GM04503 (cell line): Measurements from ENCODE around the gene PDCD6IP.
"Not testable (repeated sequence)": the region's sequence is repeated elsewhere in the genome, so short reads cannot be mapped to it uniquely, and the experiment has no call there.

Experiments used
- DNase-seq: peaks from one replicate; pipeline ENCODE4 v3.0.0-alpha.2; 2012; ENCODE audit warnings: low read depth

PDCD6IP gene, protein sequence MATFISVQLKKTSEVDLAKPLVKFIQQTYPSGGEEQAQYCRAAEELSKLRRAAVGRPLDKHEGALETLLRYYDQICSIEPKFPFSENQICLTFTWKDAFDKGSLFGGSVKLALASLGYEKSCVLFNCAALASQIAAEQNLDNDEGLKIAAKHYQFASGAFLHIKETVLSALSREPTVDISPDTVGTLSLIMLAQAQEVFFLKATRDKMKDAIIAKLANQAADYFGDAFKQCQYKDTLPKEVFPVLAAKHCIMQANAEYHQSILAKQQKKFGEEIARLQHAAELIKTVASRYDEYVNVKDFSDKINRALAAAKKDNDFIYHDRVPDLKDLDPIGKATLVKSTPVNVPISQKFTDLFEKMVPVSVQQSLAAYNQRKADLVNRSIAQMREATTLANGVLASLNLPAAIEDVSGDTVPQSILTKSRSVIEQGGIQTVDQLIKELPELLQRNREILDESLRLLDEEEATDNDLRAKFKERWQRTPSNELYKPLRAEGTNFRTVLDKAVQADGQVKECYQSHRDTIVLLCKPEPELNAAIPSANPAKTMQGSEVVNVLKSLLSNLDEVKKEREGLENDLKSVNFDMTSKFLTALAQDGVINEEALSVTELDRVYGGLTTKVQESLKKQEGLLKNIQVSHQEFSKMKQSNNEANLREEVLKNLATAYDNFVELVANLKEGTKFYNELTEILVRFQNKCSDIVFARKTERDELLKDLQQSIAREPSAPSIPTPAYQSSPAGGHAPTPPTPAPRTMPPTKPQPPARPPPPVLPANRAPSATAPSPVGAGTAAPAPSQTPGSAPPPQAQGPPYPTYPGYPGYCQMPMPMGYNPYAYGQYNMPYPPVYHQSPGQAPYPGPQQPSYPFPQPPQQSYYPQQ

GRCh38 chr3:33798418-33799201, at the start of gene PDCD6IP:
PDCD6IP (plus strand) TSS chr3:33798630; CDS start chr3:33798729, 99 bp downstream.
- DNase-seq: peak; percentile 60

- DNase-seq: no peak
Observed at GRCh38 chr3:33749546-33750210, 48.8 kb upstream of the PDCD6IP start.

- no peak for DNase-seq
Observed at GRCh38 chr3:33750211-33750548, 48.2 kb upstream of the PDCD6IP start.

GRCh38 chr3:33751336-33751735, 47.1 kb upstream of the PDCD6IP start:
- DNase-seq: no peak

DNA sequence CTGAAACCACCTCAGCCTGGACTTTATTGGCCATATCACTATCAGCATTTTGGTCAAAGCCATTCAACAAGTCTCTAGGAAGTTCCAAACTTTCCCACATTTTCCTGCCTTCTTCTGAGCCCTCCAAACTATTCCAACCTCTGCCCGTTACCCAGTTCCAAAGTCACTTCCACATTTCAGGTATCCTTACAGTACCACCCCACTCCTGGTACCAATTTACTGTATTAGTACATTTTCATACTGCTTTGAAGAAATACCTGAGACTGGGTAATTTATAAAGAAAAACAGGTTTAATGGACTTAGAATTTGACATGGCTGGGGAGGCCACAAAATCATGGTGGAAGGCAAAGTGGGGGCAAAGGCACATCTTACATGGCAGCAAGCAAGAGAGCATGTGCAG, 44.0 kb upstream of the PDCD6IP start:
- not testable (repeated sequence) for DNase-seq

DNA sequence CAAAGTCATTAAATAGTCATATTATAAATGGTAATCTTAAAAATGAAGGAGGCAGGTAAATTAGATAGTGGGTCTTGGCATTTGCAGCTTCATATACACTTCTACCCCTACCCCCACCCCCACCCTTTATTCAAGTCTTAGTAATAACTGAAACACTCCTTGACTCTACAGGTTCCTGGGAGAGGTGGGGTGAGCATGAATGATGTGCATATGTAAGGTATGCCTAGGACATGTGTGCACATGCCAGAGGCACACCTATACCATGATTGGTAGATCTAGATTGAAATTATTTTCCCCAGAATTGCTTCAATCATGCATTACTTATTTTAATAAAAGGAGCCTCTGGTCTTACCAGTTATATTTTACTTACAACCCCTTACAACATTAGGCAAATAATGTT, 40.1 kb upstream of the PDCD6IP start:
- DNase-seq: no peak

GRCh38 chr3:33758864-33759263, 39.6 kb upstream of the PDCD6IP start:
- peak; percentile 13 for DNase-seq

DNA sequence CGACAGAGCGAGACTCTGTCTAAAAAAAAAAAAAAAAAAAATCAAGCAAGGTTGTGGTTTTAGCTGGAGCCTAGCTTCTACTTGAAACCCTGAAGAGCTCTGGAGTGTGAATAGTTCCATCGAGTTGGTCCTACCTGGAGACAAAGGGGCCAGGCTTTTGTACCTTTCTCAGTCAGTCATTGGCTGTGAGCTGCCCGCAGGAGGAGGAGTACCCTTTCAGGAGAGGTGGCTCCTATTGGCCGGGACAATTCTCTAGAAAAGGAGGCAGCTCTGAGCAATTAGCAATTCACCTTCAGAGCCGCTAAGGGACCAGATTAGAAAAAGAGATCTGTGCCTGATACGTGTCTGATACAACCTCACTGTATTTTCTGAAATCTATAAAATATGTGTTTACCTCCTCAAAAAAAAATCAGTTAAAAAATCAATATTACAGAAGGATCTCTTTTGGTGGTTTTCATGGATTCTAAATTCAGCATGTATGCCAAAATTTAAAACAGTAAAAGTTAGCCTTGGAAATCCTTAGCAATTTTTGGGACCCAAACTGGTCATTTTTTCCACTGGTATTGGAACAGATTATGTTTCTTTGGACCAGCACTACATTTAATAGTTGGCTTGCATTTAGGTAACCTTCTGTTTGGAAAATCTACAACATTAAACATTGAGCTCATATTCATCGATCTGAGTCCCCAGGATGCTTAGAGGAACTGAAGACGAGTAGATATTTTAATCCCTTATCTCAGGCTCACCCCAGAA, 29.7 kb upstream of the PDCD6IP start:
- DNase-seq: no peak

DNA sequence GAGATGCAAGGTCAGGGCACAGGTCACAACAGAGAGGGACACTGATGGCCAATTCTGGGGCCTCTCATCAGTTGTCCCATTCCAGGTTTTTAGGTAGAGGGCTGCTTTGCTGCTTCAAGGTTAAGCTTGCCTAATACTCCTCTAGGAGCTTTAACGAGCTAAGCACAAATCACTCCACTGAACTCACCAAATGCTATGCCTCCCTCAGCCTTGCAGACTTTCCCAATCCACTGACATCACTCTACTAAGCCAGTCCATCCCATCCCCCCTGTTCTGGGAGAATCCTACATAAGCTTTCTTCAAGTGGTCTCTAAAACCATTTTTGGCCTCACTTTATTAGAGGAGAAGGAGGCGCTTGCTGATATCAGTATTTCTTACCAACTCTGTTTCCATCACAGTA, 24.8 kb upstream of the PDCD6IP start:
- no peak for DNase-seq

DNA sequence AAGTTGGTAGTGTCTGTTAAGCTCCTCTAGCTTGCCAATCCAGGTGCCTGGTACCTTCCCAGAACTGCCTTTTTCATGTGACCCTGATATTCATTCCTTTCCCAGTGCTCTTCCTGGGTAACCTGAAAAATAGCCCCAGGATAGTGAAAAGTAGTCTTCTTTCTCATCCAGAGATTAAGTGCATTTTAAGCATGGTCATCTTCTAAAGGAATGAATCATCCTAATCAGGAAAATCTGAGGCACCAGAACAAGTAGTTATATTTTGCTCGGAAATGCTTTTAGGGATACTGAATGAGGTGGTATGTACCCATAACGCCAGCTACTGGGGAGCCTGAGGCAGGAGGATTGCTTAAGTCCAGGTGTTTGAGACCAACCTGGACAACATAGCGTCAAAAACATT, 23.1 kb upstream of the PDCD6IP start:
- DNase-seq: no peak

GRCh38 chr3:33777996-33778395, 20.4 kb upstream of the PDCD6IP start:
- DNase-seq: no peak

- DNase-seq: no peak
Observed at GRCh38 chr3:33779751-33780150, 18.7 kb upstream of the PDCD6IP start.

DNA sequence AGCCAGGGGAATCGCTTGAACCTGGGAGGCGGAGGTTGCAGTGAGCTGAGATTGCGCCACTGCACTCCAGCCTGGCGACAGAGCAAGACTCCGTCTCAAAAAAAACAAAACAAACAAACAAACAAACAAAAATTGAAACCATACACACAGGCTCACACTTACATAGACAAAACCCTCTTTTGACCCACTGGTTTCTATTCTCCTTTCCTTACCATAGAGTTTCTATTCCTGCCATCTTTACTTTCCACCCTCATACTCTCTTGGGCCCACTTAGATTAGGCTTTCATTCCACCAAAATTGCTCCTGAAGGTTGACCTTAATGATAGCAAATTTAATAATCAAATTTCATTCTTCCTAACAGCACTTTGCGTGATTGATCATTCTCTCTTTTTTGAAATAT, 17.0 kb upstream of the PDCD6IP start:
- DNase-seq: not testable (repeated sequence)

- no peak for DNase-seq
Observed at GRCh38 chr3:33786565-33787327, 11.7 kb upstream of the PDCD6IP start.

- no peak for DNase-seq
Observed at GRCh38 chr3:33787328-33788009, 11.0 kb upstream of the PDCD6IP start.

DNA sequence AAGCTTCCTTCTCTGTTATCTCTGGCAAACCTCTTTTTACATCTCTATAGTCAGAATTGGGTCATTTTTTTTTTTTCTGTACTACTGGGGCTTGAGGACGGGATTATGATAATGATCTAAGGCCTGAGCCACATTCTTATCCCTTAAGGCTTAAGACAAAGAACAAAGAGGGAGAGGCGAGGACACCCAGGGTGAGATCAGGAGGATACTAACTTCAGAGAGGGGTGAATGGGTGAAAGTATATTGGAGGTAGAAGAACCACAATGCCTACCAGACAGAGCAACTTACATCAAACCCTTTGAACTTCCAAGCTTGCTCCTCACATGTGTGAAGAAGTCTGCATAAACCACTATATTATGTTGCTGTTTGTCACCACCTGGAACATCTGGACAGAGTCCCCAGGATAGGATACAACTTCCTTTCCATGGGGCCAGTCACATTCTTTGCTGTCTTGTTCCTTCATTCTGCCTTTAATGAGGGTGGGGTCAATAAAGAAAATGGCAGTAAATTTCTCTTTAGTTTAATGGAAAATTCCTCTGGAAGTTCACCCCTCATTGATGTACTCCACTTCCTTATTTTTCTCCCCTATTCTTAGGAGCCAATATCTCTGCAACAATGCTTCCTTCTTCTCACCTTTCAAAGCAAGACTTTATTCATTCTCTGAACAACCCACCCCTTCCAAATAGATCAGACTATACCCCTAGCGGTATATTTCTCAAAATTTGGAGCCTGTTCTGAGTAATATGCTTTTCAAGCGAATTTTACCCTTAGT, 9.1 kb upstream of the PDCD6IP start:
- DNase-seq: no peak

GRCh38 chr3:33790091-33790490, 8.3 kb upstream of the PDCD6IP start:
- no peak for DNase-seq

DNA sequence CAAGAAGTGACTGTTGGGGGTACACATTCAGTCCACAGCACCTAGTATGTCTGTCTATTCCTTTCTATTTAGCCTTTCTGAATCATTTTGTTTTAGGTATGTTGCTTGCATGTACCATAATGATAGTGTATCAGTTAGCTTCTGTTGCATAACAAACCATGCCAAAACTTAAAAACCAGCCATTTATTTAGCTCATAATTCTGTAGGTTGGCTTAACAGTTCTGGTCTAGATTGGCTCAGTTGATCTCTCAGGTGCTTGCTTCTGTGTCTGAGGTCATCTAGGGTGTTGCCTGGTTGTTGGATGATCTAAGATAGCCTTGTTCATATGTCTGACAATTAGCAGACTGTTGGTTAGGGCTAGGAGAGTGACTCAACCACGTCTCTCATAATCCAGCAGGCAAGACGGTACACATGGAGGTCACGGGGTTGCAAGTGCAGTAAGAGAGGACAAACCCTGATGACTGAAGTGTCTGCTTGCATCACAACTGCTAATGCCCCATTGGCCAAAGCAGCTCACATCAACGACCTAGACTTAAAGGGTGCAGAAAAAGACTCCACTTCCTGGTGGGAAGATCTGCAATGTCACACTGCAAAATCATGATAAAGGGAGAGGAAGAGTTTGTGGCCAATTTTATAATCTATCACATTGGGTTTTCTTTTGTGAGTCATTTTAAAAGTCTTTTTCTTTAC, 6.8 kb upstream of the PDCD6IP start:
- DNase-seq: no peak
